K562 (cell line): ENCODE data around the gene NPR2. TPM values are rescaled to one million over a fixed set of nuclear protein-coding genes. Genes with fewer than 3 reads are reported as not detected.

Source experiments
- BRD4 ChIP-seq: fragments of 200-600 bp; sonication (generic); IDR thresholded peaks from 2 replicates; pipeline ENCODE4 v1.6.1; 2017; ENCODE audit warnings: inconsistent platforms
- CEBPB ChIP-seq: fragments of 450-650 bp; IDR thresholded peaks from 2 replicates; pipeline ENCODE4 v1.6.1; 2016; ENCODE audit warnings: missing genetic modification characterization, missing compliant biosample characterization
- DMBX1 ChIP-seq: fragments of 250-450 bp; sonication (Bioruptor Pico); IDR thresholded peaks from 2 replicates; pipeline ENCODE4 v1.8.0; 2022; ENCODE audit warnings: inconsistent platforms, mild to moderate bottlenecking, moderate library complexity, borderline replicate concordance
- EHMT2 ChIP-seq: fragments of 450-650 bp; IDR thresholded peaks from 2 replicates; pipeline ENCODE4 v1.6.1; 2018; ENCODE audit warnings: antibody characterized with exemption
- FIP1L1 ChIP-seq: fragments of 200-400 bp; formaldehyde crosslinking; IDR thresholded peaks from 2 replicates; pipeline ENCODE4 v1.6.1; 2018; ENCODE audit warnings: mild to moderate bottlenecking, low read depth, low read length; ENCODE audit not compliant: poor library complexity, severe bottlenecking
- HNRNPLL ChIP-seq: fragments of 200-400 bp; formaldehyde crosslinking; IDR thresholded peaks from 2 replicates; pipeline ENCODE4 v1.6.1; 2017; ENCODE audit warnings: low read length, low read depth, mild to moderate bottlenecking; ENCODE audit not compliant: poor library complexity, severe bottlenecking
- NFYB ChIP-seq: IDR thresholded peaks from 2 replicates; pipeline ENCODE4 v1.6.1; 2011; ENCODE audit warnings: mild to moderate bottlenecking, moderate library complexity; ENCODE audit not compliant: insufficient read length; ENCODE audit errors: extremely low read depth
- NR3C1 ChIP-seq: sonication (generic); formaldehyde crosslinking; IDR thresholded peaks from 2 replicates; pipeline ENCODE4 v1.8.1; 2022; ENCODE audit warnings: missing genetic modification reagents
- RBBP5 ChIP-seq: fragments of 200-600 bp; sonication (generic); IDR thresholded peaks from 2 replicates; pipeline ENCODE4 v1.6.1; 2012; ENCODE audit warnings: borderline replicate concordance, mild to moderate bottlenecking, low read length, control low read depth, inconsistent platforms; ENCODE audit not compliant: insufficient read depth, poor library complexity, severe bottlenecking
- REST ChIP-seq, 2 experiments: fragments of 450-650 bp; formaldehyde crosslinking in 1 of 2; IDR thresholded peaks; 2 replicates each; pipeline versions ENCODE4 v1.4.0 to v1.6.1; 2014 to 2020; ENCODE audit warnings: mild to moderate bottlenecking in 2 of 2, borderline replicate concordance in 1 of 2, low read depth in 1 of 2
- SETDB1 ChIP-seq: IDR thresholded peaks from one replicate; pipeline ENCODE4 v1.6.1; 2012; ENCODE audit warnings: low read length, control low read depth, inconsistent platforms
- SMARCA4 ChIP-seq: fragments of 450-650 bp; IDR thresholded peaks from 2 replicates; pipeline ENCODE4 v1.6.1; 2016
- ZBTB12 ChIP-seq: fragments of 250-450 bp; sonication (Bioruptor Pico); IDR thresholded peaks from 2 replicates; pipeline ENCODE4 v1.4.0; 2020
- ZHX1 ChIP-seq: fragments of 150-350 bp; conservative IDR thresholded peaks from 2 replicates; pipeline ENCODE4 v1.6.1; 2014; ENCODE audit warnings: low read length
- ZNF282 ChIP-seq: sonication (generic); formaldehyde crosslinking; IDR thresholded peaks from 2 replicates; pipeline ENCODE4 v1.8.1; 2023; ENCODE audit warnings: missing genetic modification reagents
- ZNF589 ChIP-seq: fragments of 200-800 bp; sonication (Bioruptor generic); IDR thresholded peaks from 2 replicates; pipeline ENCODE4 v1.6.1; 2016; ENCODE audit warnings: low read depth, missing genetic modification characterization, missing compliant biosample characterization
- polyA plus RNA-seq, 8 experiments: library from polyadenylated mRNA; depleted of rRNA in 4 of 8; stranded (reverse) in 5 of 8; unstranded in 3 of 8; fragments of >200 nt; fragmentation: Nextera tagmentation in 2 of 8; fragmentation: Illumina TruSeq in 1 of 8; extraction: Ambion mirVana in 2 of 8; extraction: Trizol in 1 of 8; gene quantifications; 2 replicates each; pipeline versions ENCODE4 v1.2.1 to v1.2.3, GENCODE V29; 2011 to 2014; ENCODE audit warnings: inconsistent platforms in 1 of 8, missing spikeins in 1 of 8
- total RNA-seq, 7 experiments: library from RNA; depleted of rRNA in 6 of 7; stranded (reverse); fragments of >200 nt in 6 of 7; fragmentation: Illumina TruSeq in 2 of 7; extraction: Trizol in 2 of 7; gene quantifications; 2 replicates each; pipeline versions ENCODE4 v1.2.1 to v1.2.3, GENCODE V29; 2011 to 2021; ENCODE audit warnings: low replicate concordance in 1 of 7

NPR2 gene
- total and polyA plus RNA-seq, 9 of the 15 experiments (the other 6 are each of a cell fraction or from before 2014, with no cell fraction given) = 2.4 to 12.9 (median 6.0) TPM

GRCh38 chr9:35814106-35814840, 22.9 kb downstream of the NPR2 start (continued):
- TF ChIP-seq REST (IDR thresholded peaks at IDR 0.05; ENCODE audit: borderline replicate concordance) (no peak), REST (CRISPR knock-in tag; IDR thresholded peaks at IDR 0.05; ENCODE audit: low read depth) (no peak), HNRNPLL (no peak), BRD4 (no peak), ZNF589 (no peak), ZNF282 (no peak), CEBPB (tag) (peak; percentile 60), RBBP5 (peak; percentile 55), SETDB1 (no peak), SMARCA4 (0 out of 2 replicates have a peak, but pooled peaks have one; percentile 11), FIP1L1 (no peak), ZHX1 (no peak), NFYB (no peak), DMBX1 (CRISPR knock-in tag) (no peak), ZBTB12 (no peak), EHMT2 (no peak), NR3C1 (CRISPR knock-in tag) (no peak)
